Iris pigment epithelial cell (primary cell): ENCODE measurements around the gene COL19A1.
"Not testable (repeated sequence)": the region's sequence is repeated elsewhere in the genome, so short reads cannot be mapped to it uniquely, and the experiment has no call there.

Experiments
- DNase-seq: peaks from one replicate; pipeline ENCODE4 v3.0.0-alpha.2; 2011; ENCODE audit warnings: low read depth

The COL19A1 gene

DNA sequence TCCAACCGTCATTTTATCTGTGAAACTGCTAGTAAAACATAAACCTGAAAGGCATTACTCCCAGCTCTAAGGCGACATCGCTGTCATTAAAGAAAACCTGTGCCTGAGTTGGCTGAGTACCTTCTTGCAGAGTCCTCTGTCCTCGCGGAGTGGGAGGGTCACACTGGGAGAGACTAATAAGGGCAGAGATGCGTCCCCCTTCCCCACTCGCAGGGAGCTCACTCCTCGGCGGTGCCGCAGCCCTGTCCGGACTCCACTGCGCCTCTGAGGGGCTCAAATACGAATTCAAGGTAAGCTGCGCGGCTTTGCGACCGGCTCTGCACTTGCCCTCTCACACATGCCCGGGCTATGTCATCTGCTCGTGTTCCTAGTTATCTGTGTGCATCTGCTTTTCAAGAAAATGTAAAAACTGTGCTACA lies at the start of gene COL19A1:
Gene COL19A1 (plus strand): TSS at position 206 of the 419 bp plus-strand sequence. CDS start 13,012 bp downstream, outside the sequence.
- no peak for DNase-seq

DNA sequence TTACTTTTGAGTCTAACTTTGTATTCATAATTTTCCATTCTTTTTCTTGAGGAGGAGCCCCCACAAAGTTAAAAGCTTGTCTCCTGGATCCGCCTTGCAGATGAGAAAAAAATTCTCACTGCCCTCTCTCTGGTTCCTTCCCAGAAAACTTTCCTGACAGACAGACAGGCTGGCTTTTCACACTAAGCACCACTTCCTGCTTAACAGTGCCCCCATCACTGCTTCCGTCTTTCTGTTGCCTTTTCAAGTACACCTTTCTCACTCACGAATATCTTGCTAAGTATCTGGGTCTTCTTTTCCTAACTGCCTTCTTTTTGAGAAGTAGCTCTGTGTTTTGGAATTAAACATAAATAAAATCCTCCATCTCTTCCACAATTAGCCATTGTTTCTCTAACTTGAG lies 49.8 kb upstream of the COL19A1 start:
- DNase-seq = no peak

DNA sequence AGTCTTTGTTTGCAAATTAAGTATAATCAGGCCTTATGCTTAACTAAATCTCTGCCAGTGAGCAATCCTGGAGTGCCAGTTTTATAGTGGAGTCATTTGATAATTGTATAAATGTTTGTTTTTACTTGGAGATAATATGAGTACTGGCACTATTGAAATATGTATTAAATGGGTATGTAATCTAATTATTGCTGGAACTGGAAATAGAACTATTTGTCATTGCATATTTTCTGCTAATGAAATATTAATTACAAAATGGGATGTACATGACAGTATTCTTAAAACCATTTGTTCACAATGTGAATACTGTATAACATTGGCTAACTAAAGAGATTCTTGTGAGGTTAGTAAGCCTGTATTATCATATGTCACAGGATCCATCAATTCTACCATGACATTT lies 49.0 kb upstream of the COL19A1 start:
- no peak for DNase-seq

DNA sequence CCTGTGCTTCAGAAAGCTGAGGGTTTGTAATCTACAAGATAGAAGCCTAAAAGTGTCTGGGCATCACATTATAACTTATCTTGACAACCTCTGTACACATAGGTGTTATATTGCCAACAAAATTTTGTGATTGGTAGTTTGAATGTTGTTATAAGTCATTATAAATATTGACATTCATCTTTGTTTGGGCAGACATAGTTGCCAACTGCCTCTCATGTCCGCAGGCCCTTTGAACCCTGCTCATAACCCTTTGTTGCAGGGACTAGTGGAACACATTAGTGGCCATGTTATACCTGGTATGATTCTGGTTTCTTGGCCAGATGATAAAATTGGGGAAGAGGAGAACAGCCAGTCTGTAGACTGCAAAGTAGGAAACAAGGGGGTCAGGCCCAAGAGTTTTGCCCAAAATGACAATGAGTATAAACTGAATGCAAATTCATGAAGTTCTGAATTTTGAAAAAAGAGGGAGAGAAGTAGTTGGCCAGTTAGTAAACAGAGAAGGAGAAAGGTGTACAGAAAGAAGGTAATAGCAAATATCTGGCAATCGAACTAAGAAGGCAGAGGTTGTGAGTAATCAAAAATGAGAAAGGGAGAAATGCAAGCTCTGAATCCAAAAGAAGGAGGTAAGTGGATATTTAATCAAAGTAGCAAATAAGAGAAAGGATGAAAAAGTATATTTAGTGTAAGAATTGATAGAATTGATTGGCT lies 48.0 kb upstream of the COL19A1 start:
- no peak for DNase-seq

DNA sequence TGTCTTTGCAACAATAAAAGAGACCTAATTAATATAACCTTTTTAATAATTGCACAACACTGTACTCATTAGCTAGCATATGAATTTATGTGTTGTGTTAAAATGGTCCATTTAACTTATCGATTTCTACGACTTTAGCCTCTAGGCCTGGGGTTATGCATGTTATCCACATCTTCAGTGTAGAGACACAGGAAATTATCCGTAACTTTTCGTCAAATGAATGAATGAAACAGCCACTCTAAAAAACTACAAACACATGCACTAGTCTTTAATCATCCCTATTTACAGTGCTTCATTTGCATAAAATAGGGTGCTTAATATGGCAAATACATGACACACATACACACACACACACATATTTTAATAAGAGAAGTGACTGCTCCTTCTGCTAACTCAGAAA lies 47.2 kb upstream of the COL19A1 start:
- no peak for DNase-seq

DNA sequence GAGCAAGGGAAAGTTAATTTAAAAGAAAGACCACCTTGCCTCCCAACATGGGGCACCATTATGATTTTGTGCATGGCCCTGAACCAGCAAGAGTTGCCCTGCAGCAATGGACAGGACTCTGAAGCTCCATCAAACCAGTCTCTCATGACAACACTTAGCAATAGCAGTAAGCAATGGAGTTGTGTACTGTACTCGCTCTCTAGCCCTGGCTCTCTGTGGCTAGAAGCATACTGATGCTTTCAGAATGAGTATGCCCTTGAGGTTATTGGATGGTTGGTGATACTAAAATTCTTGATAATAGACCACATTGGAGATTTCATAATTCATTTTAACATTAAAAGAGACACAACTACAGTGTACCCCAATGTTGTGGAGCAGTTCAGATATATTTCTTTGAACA lies 46.3 kb upstream of the COL19A1 start:
- DNase-seq = no peak

DNA sequence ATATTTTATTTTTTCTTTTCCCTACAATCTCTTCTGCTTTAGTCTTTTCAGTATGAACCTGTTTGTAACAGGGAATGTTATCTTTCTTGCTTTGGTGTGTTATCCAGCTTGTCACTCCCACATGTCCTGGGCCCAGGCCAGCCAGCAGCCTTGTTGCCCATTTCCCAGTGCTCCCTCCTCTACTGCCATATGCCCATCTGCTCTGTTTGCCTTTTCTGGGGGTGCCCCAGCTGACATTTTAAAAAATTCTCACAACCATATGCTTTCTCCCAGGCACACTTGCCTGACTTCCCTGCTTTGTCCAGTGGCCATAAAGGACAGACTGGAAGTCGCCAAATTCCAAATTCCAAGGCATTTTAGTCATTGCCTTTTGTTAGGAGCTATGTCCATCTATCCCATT lies 45.9 kb upstream of the COL19A1 start:
- no peak for DNase-seq

DNA sequence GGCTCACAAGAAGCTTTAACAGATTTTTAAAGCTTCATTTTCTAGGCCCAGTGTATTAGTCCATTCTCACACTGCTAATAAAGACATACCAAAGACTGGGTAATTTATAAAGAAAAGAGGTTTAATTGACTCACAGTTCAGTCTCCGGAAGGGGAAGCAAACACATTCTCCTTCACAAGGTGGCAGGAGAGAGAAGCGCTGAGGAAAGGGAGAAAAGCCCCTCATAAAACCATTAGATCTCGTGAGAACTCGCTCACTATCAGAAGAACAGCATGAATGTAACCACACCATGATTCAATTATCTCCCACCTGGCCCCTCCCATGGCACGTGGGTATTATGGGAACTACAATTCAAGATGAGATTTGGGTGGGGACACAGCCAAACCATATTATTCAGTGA lies 42.0 kb upstream of the COL19A1 start:
- not testable (repeated sequence) for DNase-seq

DNA sequence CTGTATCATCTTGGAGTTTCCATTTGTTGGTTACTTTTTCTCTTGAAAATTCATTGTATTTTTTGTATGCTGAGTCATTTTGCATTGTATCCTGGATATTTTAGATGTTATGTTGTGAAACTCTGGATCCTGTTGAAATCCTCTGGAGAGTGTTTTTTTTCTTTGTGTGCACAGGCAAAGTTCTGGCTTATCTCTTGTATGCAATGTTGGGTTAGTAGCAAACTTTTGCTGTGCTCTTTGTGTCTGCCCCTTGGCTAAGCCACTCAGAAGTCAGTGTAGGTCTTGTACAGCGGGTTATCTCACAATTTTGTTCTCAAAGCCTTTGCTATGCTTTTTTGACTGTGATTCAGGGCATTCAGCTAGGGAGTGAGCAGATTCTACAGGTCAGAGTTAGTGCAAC lies 40.5 kb upstream of the COL19A1 start:
- peak; percentile 54 for DNase-seq

DNA sequence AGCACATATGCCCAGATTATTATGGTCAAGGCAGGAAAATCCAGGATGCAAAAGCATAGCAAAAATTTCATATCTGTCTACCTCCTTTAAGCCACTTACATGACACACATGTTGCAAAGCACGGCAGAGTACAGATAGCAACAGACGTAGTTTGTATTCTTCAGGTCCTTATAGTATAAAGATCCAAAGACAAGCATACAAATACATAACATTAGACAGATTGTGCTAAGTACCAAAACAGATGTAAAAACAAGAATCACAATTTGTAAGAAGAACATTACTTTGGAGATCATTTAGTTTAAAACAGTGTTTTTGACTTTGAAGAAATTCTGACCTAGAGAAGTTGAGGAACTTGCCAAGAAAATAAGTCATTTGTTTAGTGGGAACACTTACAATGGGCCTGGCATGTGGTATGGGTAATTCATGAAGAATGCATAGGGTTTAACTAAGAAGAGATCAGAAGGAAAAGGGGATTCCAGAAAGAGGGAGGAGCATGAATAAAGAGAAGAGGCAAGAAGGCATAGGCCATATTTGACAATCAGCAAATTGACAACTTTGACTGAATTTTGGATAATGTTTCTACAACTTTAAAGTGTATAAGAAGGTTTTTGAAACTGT lies 39.0 kb upstream of the COL19A1 start:
- peak; percentile 64 for DNase-seq

DNA sequence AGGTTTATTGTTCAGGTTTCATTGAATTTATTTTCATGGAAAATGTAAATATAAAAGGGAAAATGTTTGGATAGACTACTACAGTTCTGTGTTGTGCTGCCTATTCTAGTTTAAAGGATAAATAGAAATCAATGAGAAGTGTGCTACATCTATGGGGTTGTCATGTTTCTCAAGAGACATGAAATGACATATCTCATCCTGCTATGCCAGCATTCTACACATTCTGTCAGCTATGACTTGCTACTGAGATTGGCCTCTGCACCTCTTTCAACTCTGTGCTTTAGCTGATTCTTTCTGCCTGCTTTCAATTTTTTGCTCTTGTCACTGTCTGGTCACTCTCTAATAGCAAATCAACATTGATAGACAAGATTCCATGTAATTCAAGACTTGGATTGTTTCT lies 33.8 kb upstream of the COL19A1 start:
- no peak for DNase-seq

DNA sequence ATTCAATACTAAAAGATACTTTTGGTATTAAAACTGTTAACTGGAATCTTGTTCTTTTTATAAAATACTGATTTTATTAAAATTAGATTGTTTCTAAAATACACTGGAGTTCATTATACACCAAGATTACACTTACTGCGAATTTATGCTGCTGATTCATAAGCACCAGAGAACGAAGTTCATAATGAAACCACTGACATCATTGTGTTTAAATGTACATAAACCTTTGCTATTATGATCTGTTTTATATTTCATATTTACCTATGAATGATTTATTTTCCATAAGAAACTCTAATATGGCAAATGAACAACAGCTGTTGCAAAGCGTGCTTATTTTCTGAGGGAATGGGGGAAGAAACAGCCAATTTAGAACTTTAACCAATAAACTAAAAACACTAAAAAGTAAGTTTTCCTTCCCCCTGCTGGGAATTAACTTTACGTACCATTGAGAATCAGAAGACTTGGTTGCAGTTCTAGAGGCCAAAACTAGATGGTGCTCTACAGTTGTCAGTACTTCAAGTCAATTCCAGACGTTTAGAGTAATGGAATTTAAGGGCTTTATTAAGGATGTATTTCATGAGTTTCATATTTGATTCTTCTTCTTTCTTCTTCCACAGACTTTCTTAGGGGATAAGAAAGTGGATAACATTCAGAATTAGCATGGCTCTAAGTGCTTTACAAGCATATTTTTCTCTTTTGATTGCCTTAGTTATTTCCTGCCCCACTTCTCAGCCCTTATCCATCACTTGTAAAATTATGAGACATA lies 30.8 kb upstream of the COL19A1 start:
- peak; percentile 83 for DNase-seq

DNA sequence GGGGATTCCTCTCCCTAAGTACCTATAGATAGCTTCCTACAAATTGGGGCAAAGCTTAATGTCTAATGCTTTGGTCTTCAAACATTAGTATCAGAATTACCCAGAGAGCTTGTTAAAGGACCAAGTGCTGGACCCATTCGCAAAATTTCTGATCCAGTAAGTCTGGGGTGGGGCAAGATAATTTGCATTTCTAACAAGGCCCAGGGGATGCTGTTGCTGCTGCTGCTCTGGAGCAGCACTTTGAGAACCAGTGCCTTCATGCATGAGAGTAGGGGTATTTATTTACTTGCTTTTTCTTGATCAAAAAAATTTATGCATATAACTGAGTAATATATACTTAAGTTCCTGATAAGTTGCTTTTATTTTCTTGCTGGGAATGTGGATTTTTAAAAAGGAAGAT lies 24.5 kb upstream of the COL19A1 start:
- no peak for DNase-seq

DNA sequence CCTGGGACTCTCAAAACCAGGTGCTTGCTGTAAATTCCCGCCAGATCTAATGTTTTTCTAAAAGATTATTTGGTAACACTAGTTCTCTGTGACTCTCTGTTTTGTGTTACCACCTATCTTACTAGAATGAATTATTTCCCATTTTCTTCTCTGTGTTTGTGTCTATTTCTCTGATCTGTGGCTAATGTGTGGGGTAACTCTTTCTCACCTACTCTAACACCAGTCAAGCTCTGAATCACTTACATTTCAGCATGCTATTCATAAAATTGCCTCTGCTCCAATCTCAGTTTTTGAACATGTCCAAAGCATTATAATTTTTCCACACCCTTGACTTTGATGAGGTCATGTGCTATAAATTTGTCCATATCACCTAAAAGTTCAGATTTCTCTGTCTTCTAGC lies 23.2 kb upstream of the COL19A1 start:
- no peak for DNase-seq

DNA sequence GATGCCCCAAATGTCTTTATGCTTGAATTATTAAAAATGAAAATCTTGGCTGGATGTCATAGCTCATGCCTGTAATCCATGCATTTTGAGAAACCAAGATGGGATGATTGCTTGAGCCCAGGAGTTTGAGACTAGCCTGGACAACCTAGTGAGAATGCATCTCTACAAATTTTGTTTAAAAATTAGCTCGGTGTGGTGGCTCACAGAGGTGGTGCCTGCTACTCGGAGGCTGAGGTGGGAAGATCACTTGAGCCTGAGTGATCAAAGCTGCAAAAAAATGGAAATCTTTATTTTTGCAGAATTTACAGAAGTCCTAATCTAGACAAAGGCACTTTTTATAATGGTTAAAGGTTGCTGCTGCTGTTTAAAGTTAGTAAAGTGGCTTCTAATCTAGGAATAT lies 20.0 kb upstream of the COL19A1 start:
- DNase-seq = no peak

DNA sequence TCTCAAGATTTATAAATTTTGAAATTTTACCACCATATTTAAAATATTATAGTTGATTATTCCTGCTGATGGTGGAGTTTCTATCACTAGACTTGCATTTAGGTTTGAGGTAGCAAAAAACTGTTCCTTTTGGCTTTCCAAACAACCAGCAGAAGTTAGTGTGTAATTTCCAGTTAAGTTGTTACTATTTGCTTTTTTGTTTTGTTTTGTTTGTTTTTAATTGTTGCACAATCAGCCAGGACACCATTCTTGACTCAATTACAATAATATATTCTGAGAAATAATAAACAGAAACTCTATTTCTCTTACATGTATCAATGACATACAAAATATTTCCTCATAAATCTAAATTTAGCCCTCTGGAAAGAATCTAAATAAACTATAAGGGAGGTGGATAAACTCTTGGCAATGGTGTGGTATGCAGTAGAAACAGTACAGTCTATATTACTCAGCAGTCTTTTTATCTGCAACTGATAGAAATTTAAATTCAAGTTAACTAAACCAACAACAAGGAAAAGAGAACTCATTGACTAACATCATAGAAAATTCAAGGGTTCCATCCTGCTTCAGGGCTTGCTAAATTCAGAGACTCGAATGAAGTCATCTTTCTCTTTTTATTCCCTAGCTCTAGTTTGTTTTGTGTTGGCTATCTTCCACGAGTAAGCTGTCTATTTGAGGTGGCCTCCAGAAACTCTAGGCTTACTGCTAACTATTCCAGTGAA lies 19.4 kb upstream of the COL19A1 start:
- no peak for DNase-seq

DNA sequence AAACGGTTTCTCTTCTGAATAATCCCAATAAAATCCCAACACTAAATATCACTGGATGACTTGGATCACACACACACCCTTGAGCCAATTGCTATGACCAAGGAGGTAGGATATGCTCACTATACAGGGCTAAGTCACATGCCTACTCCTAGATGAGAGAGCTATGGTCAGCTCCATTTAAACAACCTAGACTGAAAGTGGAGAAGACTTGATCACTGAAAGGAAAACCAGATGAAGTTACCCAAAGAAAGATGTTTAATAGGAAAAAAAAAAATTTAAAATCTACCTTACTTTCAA lies 18.9 kb upstream of the COL19A1 start:
- no peak for DNase-seq

DNA sequence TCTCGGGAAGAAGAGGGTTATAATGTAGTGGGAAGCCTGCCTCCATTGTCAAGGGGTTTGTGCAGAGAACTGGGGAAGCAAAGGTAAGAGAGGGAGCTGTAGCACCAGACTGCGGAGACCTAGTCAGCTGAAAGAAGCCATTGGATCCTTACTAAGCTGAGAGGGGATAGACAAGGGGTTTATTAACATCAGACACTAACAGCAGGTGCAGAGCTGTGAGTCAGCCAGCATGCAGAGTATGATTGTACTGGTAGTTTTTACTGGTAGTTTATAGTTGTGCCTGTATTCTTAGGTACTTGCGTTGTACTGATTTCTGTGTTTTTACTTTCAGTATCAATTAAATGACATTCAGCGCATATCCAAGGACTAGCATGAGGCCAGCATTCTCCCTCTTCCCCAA lies 17.8 kb upstream of the COL19A1 start:
- no peak for DNase-seq

DNA sequence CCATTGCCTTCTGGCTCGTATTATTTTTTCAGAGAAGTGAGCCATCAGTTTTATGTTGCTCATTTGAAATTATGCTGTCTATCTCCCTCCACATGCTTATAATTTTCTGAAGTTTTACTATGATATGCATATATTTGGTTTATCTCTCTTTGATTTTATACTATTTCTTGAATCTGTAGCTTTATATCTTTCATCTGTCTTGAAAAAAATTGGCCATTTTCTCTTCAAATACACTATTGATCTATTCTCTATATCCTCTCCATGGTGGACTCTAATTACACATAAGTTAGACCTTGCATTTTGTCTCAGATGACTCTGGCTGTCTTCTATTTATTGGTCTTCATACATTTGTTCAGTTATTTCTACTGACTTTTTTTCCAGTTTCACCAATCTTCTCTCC lies 13.7 kb upstream of the COL19A1 start:
- DNase-seq = no peak

DNA sequence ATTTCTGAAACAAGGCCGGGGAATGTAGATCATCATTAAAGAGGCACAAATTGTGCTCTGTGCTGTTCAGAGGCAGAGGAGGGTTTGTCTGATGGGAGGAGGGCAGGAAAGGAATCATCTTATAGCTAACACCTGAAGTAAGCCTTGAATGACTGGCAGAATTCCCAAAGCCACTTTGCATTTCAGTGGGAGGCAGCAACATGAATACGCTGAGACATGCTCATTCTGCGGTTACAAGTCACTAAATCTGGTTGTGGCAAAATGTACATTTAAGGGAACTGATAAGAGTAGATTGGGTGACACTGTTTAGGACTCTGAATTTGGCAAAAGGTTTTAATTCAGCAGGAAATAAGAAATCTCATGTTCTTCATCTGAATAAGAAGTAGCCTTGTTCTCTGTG lies 4.4 kb upstream of the COL19A1 start:
- DNase-seq = no peak

DNA sequence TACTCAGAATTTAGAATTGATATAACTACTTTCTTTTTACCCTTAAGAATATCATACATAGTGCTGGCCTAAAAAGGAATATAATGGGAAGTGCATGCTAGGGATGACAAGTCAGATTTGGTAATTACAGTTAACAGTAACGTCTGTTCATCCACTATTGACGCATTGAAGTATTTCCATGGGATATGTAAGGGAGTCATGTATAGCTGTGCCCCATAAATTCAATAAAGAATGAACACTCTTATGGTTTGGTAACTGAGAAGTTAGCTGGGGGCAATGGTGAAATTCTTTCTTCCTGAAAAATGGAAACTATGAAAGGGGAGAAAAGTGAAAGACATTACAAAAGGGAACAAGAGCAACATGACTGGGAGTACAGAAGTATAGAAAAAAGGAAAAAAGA lies 2.6 kb upstream of the COL19A1 start:
- no peak for DNase-seq

DNA sequence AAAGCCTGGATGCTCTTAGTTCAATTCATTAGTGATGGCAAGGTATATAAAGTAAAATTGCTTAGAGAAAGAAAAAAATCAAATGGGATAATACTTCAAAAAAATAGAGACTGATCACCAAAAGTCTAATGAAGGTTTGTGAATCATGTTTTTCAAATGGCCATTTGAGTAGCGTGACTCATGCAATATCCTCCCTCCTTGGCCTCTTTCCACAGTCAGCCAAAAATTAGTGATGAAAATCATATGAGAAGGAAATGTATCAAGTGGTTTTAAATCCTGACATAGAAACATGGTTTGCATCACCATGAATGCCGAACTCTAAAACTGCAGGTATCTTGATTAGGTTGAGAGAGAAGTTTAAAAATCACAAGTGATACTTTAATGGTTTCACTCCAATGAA lies 1.2 kb upstream of the COL19A1 start:
- peak; percentile 53 for DNase-seq
